PC-3 (cell line): ENCODE data around the gene SHCBP1L.

ENCODE experiments used
- CTCF ChIP-seq: fragments of 300-600 bp; sonication (generic); conservative IDR thresholded peaks from 2 replicates; pipeline ENCODE4 v1.5.1; 2017; ENCODE audit warnings: antibody characterized with exemption, low read depth, mild to moderate bottlenecking, low read length
- EZH2 ChIP-seq: fragments of 300-600 bp; sonication (generic); IDR thresholded peaks from one replicate; pipeline ENCODE4 v1.6.1; 2017; ENCODE audit warnings: antibody characterized with exemption, mild to moderate bottlenecking, low read length; ENCODE audit not compliant: unreplicated experiment
- EZH2phosphoT487 ChIP-seq: fragments of 300-600 bp; sonication (generic); IDR thresholded peaks from 2 replicates; pipeline ENCODE4 v1.6.1; 2018; ENCODE audit warnings: mild to moderate bottlenecking, antibody characterized with exemption, low read length, borderline replicate concordance

- TF ChIP-seq CTCF (no peak), EZH2 (no peak), EZH2phosphoT487 (no peak)
Measured at GRCh38 chr1:182956708-182957365, 3.9 kb upstream of the SHCBP1L start.
